Activated T-helper 9 cell treated with anti-CD3 and anti-CD28 coated beads, Interleukin-2, amount 50 U/mL, for 16 hours (primary cell): Measurements from ENCODE around the gene MED27.

Experiments used
- DNase-seq: peaks from one replicate; pipeline ENCODE4 v3.0.0-alpha.2; 2020; ENCODE audit warnings: low read depth

The MED27 gene

GRCh38 chr9:131965841-131966240, 113.8 kb downstream of the MED27 start:
- no peak for DNase-seq

GRCh38 chr9:131965103-131965502, 114.6 kb downstream of the MED27 start:
- no peak for DNase-seq

GRCh38 chr9:131963072-131964030, 116.3 kb downstream of the MED27 start:
- no peak for DNase-seq

- DNase-seq: no peak
Observed at GRCh38 chr9:131961496-131961880, 118.2 kb downstream of the MED27 start.

GRCh38 chr9:131960851-131961495, 118.7 kb downstream of the MED27 start:
- no peak for DNase-seq

- DNase-seq: no peak
Observed at GRCh38 chr9:131960311-131960710, 119.4 kb downstream of the MED27 start.

- DNase-seq: no peak
Observed at GRCh38 chr9:131959887-131960286, 119.8 kb downstream of the MED27 start.

- DNase-seq: no peak
Observed at GRCh38 chr9:131959056-131959455, 120.6 kb downstream of the MED27 start.

GRCh38 chr9:131954299-131954698, 125.4 kb downstream of the MED27 start:
- DNase-seq: no peak

GRCh38 chr9:131951905-131952304, 127.8 kb downstream of the MED27 start:
- DNase-seq: no peak

GRCh38 chr9:131951155-131951554, 128.5 kb downstream of the MED27 start:
- DNase-seq: no peak

- DNase-seq: no peak
Observed at GRCh38 chr9:131950487-131950886, 129.2 kb downstream of the MED27 start.

GRCh38 chr9:131946180-131946579, 133.5 kb downstream of the MED27 start:
- no peak for DNase-seq

- no peak for DNase-seq
Observed at GRCh38 chr9:131943351-131943841, 136.3 kb downstream of the MED27 start.

- DNase-seq: no peak
Observed at GRCh38 chr9:131942146-131942720, 137.4 kb downstream of the MED27 start.

GRCh38 chr9:131937451-131937850, 142.2 kb downstream of the MED27 start:
- DNase-seq: no peak

GRCh38 chr9:131936929-131937328, 142.7 kb downstream of the MED27 start:
- no peak for DNase-seq

GRCh38 chr9:131934673-131935072, 145.0 kb downstream of the MED27 start:
- no peak for DNase-seq

GRCh38 chr9:131927091-131927490, 152.6 kb downstream of the MED27 start:
- no peak for DNase-seq

- DNase-seq: no peak
Observed at GRCh38 chr9:131926360-131926922, 153.2 kb downstream of the MED27 start.

GRCh38 chr9:131925677-131926177, 153.9 kb downstream of the MED27 start:
- DNase-seq: no peak

GRCh38 chr9:131923766-131924165, 155.9 kb downstream of the MED27 start:
- DNase-seq: no peak
